Body of pancreas (tissue), 4 donors: ENCODE data around the gene RNF212B. TPM values are rescaled to one million over a fixed set of nuclear protein-coding genes. Genes with fewer than 3 reads are reported as not detected.

Experiments used
- ATAC-seq: fragments of 150-250 bp; one replicate; pipeline ENCODE4 v1.9.1; 2016
- DNase-seq, 4 donors: peaks; one replicate each; pipeline ENCODE4 v3.0.0-alpha.2; 2019
- H3K27ac ChIP-seq, 4 donors: fragments of 200-600 bp; sonication (generic); 1 replicate in 3 of 4; 2 replicates in 1 of 4; pipeline versions ENCODE4 v1.5.1 to v1.6.1; 2016 to 2019; ENCODE audit warnings: mild to moderate bottlenecking in 1 of 4, mixed read lengths in 1 of 4, moderate library complexity in 1 of 4
- H3K27me3 ChIP-seq, 2 donors: fragments of 200-600 bp; sonication (generic); one replicate each; pipeline ENCODE4 v1.6.0; 2016; ENCODE audit warnings: mild to moderate bottlenecking in 1 of 2
- H3K36me3 ChIP-seq, 2 donors: fragments of 200-600 bp; sonication (generic); replicated peaks in 1 of 2; 2 replicates each; pipeline ENCODE4 v1.5.1; 2016; ENCODE audit warnings: low read depth in 2 of 2; ENCODE audit not compliant: insufficient read depth in 1 of 2
- H3K4me1 ChIP-seq: fragments of 200-600 bp; sonication (generic); one replicate; pipeline ENCODE4 v1.6.0; 2016
- H3K4me3 ChIP-seq, 2 donors: fragments of 200-600 bp; sonication (generic); 1 replicate in 1 of 2; 2 replicates in 1 of 2; pipeline ENCODE4 v1.5.1; 2016 to 2019
- H3K9me3 ChIP-seq, 3 donors: fragments of 200-600 bp; sonication (generic); 1 replicate in 2 of 3; 2 replicates in 1 of 3; pipeline ENCODE4 v1.5.1; 2016
- CTCF ChIP-seq, 7 experiments: fragments of 450-650 bp in 4 of 7; fragments of 200-600 bp in 3 of 7; sonication (generic) in 3 of 7; IDR thresholded peaks; one replicate each; pipeline ENCODE4 v1.5.1; 2016 to 2019; ENCODE audit warnings: antibody characterized with exemption in 7 of 7
- POLR2A ChIP-seq, 3 donors: fragments of 450-650 bp; IDR thresholded peaks; one replicate each; pipeline ENCODE4 v1.6.1; 2016; ENCODE audit warnings: antibody characterized with exemption in 3 of 3, mild to moderate bottlenecking in 2 of 3
- WGBS, 2 donors: methylation state at CpG; one replicate each; pipeline ENCODE4 v1.1.5; 2017; 5-methylcytosine and 5-hydroxymethylcytosine counted together
- intact Hi-C: fragments of 100-400 bp; cut with DNase I; formaldehyde crosslinking; loops from one replicate; pipeline ENCODE4 v1.15.1; 2023
- total RNA-seq, 2 donors: library from RNA; depleted of rRNA; stranded (reverse); fragments of >200 nt; gene quantifications; one replicate each; pipeline ENCODE4 v1.1.0, GENCODE V29; 2016

RNF212B gene
- total RNA-seq, 2 donors from 2014 or later: not detected

- H3K27me3 ChIP-seq: no peaks in the 10 kb centered on the region
- TF ChIP-seq POLR2A (IDR thresholded peaks at IDR 0.05): peak; percentile 77 to 93 (median 91)
- TF ChIP-seq CTCF (IDR thresholded peaks at IDR 0.05): no peak
- intact Hi-C loops: no loop called here
- peak overlapping the region; percentile 3 to 47 for H3K4me3 ChIP-seq
- WGBS, 2 donors: 0% methylated on average over 4 to 21 of the region's 25 CpGs
- H3K27ac ChIP-seq: peak overlapping the region; percentile 94 to 99 (median 98)
- H3K9me3 ChIP-seq: no peaks in the 10 kb centered on the region
- ATAC-seq (peak; percentile 10), DNase-seq (no peak)
- peaks cover 35% of the 10 kb centered on the region for H3K4me1 ChIP-seq
- H3K36me3 ChIP-seq: no peaks in the 10 kb centered on the region
Measured at GRCh38 chr14:23301969-23302289, 64.2 kb downstream of the RNF212B start.

- H3K4me3 ChIP-seq: peak within 1 kb of the TSS; percentile 3 to 47
- H3K36me3 ChIP-seq: no peaks in the 10 kb centered on the region
- TF ChIP-seq CTCF (IDR thresholded peaks at IDR 0.05): no peak
- TF ChIP-seq POLR2A (IDR thresholded peaks at IDR 0.05): peak; percentile 4 to 65 (median 6)
- H3K27ac ChIP-seq: peak within 1 kb of the TSS; percentile 94 to 99 (median 98)
- DNase-seq: peak; percentile 70 to 77 (median 76)
- peaks cover 39% of the 10 kb centered on the region for H3K4me1 ChIP-seq
- intact Hi-C loops: no loop called here
- 1 to 3% methylated on average over 31 to 81 of the region's 81 CpGs for WGBS, 2 donors
- H3K9me3 ChIP-seq: no peaks in the 10 kb centered on the region
- no peaks in the 10 kb centered on the region for H3K27me3 ChIP-seq
- ATAC-seq: peak; percentile 35
Measured at GRCh38 chr14:23302290-23303225, 64.8 kb downstream of the RNF212B start, which contains the start of gene PPP1R3E. Gene PPP1R3E, minus strand, starts transcription at chr14:23302859. Its CDS starts 283 bp downstream, at chr14:23302576.

GRCh38 chr14:23306412-23307145 lies 68.8 kb downstream of the RNF212B start, which contains the start of gene BCL2L2:
Gene BCL2L2, plus strand, starts transcription at chr14:23306833. Its CDS starts 935 bp downstream, at chr14:23307768.
- DNase-seq: peak; percentile 92 to 95 (median 93)
- peak within 1 kb of the TSS; percentile 77 to 93 (median 89) for H3K27ac ChIP-seq
- H3K36me3 ChIP-seq: no peaks in the 10 kb centered on the region
- WGBS, 2 donors: 2% methylated on average over 22 to 24 of the region's 24 CpGs
- H3K4me3 ChIP-seq: peak within 1 kb of the TSS; percentile 64 to 85
- peaks cover 49% of the 10 kb centered on the region for H3K4me1 ChIP-seq
- peak; percentile 70 for ATAC-seq
- intact Hi-C loops: no loop called here
- no peaks in the 10 kb centered on the region for H3K9me3 ChIP-seq
- H3K27me3 ChIP-seq: no peaks in the 10 kb centered on the region
- peak; percentile 42 to 85 (median 84) for TF ChIP-seq POLR2A (IDR thresholded peaks at IDR 0.05)
- no peak for TF ChIP-seq CTCF (IDR thresholded peaks at IDR 0.05)

- Histone ChIP-seq H3K36me3 (no peaks in the 10 kb centered on the region), H3K27me3 (no peaks in the 10 kb centered on the region), H3K27ac (peak overlapping the region; percentile 77 to 93 (median 89)), H3K4me1 (peaks cover 49% of the 10 kb centered on the region), H3K4me3 (peak overlapping the region; percentile 64 to 85), H3K9me3 (no peaks in the 10 kb centered on the region)
- 4 to 5% methylated on average over 5 of the region's 5 CpGs for WGBS, 2 donors
- no peak for DNase-seq
- intact Hi-C loops: no loop called here
- no peak for ATAC-seq
- no peak for TF ChIP-seq POLR2A (IDR thresholded peaks at IDR 0.05)
Measured at GRCh38 chr14:23307146-23307530, 69.4 kb downstream of the RNF212B start.
